AG04450 (cell line): ENCODE data around the gene TRIM39. TPM values are rescaled to one million over a fixed set of nuclear protein-coding genes. Genes with fewer than 3 reads are reported as not detected.

Source experiments
- CTCF ChIA-PET: fragments of 300-600, 350-600 bp; formaldehyde crosslinking; extraction: SDS; loops from one replicate; lab custom pipeline; 2022; ENCODE audit warnings: antibody characterized with exemption, inconsistent platforms; lab: Charles Lee
- POLR2A ChIA-PET: fragments of 350-600 bp; formaldehyde crosslinking; extraction: SDS; loops from one replicate; lab custom pipeline; 2021; ENCODE audit warnings: antibody characterized with exemption, inconsistent platforms; lab: Yijun Ruan, JAX
- DNase-seq: peaks from one replicate; pipeline ENCODE4 v3.0.0-alpha.2; 2011; ENCODE audit warnings: low read depth, low spot score
- H3K27ac ChIP-seq: one replicate; pipeline ENCODE4 v1.5.1; 2012; ENCODE audit warnings: low read depth, low read length, control low read depth
- H3K27me3 ChIP-seq: one replicate; pipeline ENCODE4 v1.6.0; 2012; ENCODE audit warnings: low read length; ENCODE audit not compliant: control insufficient read depth, insufficient read depth
- H3K4me3 ChIP-seq: 2 replicates; pipeline ENCODE4 v1.5.1; 2011; ENCODE audit warnings: mild to moderate bottlenecking, low read depth, low read length, control low read depth
- H3K9me3 ChIP-seq: 2 replicates; pipeline ENCODE4 v1.5.1; 2012; ENCODE audit warnings: low read length; ENCODE audit not compliant: control insufficient read depth, insufficient read depth
- polyA plus RNA-seq: library from polyadenylated mRNA; depleted of rRNA; stranded (reverse); fragments of >200 nt; gene quantifications from 2 replicates; pipeline ENCODE4 v1.2.3, GENCODE V29; 2011; rRNA removed
- small RNA-seq: library from RNA; depleted of rRNA; stranded (forward); fragments of <200 nt; gene quantifications from one replicate; pipeline ENCODE3, GENCODE V24; 2012; ENCODE audit warnings: low read depth; ENCODE audit not compliant: insufficient read length
- TF ChIP-seq, protein P1 (sequence below): IDR thresholded peaks from 2 replicates; pipeline ENCODE4 v1.5.1; 2011; ENCODE audit warnings: low read depth, low read length, control low read depth, inconsistent platforms

TRIM39 gene
- polyA plus RNA-seq, 1 experiment, result 6.7 TPM

DNA sequence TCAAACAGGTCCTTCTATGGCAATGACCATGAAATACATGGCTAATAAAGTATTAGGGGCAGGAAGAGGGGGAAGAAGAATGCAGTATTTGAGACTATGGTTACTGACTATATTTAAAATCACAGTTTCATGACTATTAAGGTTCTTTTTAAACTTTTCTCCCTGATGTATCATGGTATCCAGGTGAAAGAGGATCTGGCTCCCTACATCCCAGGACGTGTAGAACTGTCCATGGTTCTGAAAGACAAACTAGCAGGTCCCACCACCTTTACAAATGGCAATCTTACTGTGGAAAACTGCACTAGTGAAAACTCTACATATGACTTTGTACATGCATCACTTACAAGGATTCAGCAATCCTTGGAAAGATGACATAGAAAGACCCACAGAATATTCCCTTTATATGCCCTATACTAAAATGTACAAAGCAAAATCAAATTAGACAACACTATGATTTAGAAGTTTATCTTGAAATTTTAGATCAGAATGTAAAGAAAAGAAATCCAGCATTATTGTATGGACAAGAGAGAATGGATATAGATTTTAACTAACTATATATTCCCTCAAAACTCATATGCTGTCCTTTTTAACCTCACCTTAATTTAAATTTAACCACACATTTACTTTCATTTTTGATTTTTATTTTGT, 51.7 kb downstream of the TRIM39 start:
- Histone ChIP-seq H3K27ac (no peak overlapping the region), H3K4me3 (no peak overlapping the region), H3K9me3 (no peaks in the 10 kb centered on the region), H3K27me3 (peaks cover 11% of the 10 kb centered on the region)
- TF ChIP-seq, protein P1, sequence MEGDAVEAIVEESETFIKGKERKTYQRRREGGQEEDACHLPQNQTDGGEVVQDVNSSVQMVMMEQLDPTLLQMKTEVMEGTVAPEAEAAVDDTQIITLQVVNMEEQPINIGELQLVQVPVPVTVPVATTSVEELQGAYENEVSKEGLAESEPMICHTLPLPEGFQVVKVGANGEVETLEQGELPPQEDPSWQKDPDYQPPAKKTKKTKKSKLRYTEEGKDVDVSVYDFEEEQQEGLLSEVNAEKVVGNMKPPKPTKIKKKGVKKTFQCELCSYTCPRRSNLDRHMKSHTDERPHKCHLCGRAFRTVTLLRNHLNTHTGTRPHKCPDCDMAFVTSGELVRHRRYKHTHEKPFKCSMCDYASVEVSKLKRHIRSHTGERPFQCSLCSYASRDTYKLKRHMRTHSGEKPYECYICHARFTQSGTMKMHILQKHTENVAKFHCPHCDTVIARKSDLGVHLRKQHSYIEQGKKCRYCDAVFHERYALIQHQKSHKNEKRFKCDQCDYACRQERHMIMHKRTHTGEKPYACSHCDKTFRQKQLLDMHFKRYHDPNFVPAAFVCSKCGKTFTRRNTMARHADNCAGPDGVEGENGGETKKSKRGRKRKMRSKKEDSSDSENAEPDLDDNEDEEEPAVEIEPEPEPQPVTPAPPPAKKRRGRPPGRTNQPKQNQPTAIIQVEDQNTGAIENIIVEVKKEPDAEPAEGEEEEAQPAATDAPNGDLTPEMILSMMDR, result no peak
- POLR2A ChIA-PET, result no interaction called here
- DNase-seq, result no peak
- CTCF ChIA-PET, result no interaction called here

DNA sequence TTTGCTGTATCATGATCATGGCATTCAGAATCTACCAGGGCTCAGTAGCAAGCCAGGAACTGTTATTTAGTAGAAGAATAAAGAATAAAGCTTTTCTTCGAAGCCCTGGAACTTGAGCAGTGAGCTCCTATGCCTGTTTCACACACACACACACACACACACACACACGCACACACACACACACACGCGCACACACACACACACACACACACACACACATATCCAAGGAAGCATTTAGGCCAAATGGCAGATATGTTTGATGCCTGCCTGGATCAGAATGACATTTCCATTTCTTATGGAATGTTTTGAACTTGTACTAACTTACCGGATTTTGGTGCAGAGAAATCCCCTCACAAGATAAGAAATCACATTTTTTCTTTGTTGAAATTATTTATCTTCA, 53.7 kb downstream of the TRIM39 start:
- DNase-seq, result no peak
- ChIA-PET CTCF (interaction anchor here (0.8 to 0.9 kb wide), 2 partner anchors 10 to 31 kb away, joined by 4 read pairs; no protein-coding TSS in a partner anchor), POLR2A (no interaction called here)
- no peak overlapping the region for H3K27ac ChIP-seq
- no peaks in the 10 kb centered on the region for H3K9me3 ChIP-seq
- TF ChIP-seq, protein P1, result no peak
- H3K4me3 ChIP-seq, result no peak overlapping the region
- H3K27me3 ChIP-seq, result peaks cover 8% of the 10 kb centered on the region

DNA sequence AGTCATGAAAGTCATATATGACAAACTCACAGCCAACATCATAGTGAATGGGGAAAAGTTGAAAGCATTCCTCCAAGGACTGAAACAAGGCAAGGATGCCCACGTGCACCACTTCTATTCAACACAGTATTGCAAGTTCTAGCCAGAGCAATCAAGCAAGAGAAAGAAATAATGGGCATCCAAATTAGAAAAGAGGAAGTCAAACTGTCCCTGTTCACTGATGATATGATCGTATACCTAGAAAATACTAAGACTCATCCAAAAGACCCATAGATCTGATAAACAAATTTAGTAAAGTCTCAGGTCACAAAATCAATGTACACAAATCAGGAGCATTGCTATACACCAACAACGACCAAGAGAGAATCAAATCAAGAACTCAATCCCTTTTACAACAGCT, 59.4 kb downstream of the TRIM39 start:
- ChIA-PET POLR2A (no interaction called here), CTCF (no interaction called here)
- Histone ChIP-seq H3K9me3 (no peaks in the 10 kb centered on the region), H3K27ac (no peak overlapping the region), H3K27me3 (peaks cover 14% of the 10 kb centered on the region), H3K4me3 (no peak overlapping the region)
- TF ChIP-seq, protein P1, result no peak
- DNase-seq, result no peak

DNA sequence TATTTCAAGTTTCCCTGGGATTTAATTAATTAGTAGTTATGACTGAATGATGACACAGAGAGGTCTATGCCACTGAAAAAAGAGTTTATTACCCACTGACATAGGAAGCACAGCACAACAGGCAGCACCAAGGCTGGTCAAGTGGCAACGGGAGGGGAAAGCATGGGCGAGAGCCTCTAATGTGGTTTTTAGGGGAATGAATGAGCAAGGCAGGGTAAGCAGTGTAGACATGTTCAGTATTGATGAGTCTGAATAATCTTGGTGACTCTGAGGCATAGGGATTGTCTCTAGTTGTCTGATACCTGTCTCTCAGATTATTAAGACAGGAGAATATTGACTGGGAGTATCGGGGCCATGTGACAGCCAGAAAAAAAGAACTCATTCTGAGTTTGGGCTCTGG, 64.5 kb downstream of the TRIM39 start:
- TF ChIP-seq, protein P1, result no peak
- POLR2A ChIA-PET, result no interaction called here
- no peak for DNase-seq
- CTCF ChIA-PET, result no interaction called here
- H3K4me3 ChIP-seq, result no peak overlapping the region
- no peaks in the 10 kb centered on the region for H3K9me3 ChIP-seq
- no peak overlapping the region for H3K27ac ChIP-seq
- peaks cover 19% of the 10 kb centered on the region for H3K27me3 ChIP-seq

Small RNA genes within 50 kb of the gene (small RNA-seq; reads per million reads assigned to genes)
- not detected for gene HLA-N

Other genes with a start within 250 kb of the TRIM39 start
- not detected in 2 replicates for gene TRIM31, start 213.8 kb upstream of the TRIM39 start, polyA plus RNA-seq
- gene TRIM40, start 190.8 kb upstream of the TRIM39 start, polyA plus RNA-seq, result not detected in 2 replicates
- not detected in 2 replicates for gene TRIM10, start 165.7 kb upstream of the TRIM39 start, polyA plus RNA-seq
- not detected in 2 replicates for gene TRIM15, start 163.4 kb upstream of the TRIM39 start, polyA plus RNA-seq
- 22.7 and 24.4 TPM in 2 replicates for gene TRIM26, start 113.5 kb upstream of the TRIM39 start, polyA plus RNA-seq
- gene RPP21, start 18.2 kb downstream of the TRIM39 start, polyA plus RNA-seq, result 18.9 and 19.7 TPM in 2 replicates
- 127 and 136 TPM in 2 replicates for gene HLA-E, start 162.6 kb downstream of the TRIM39 start, polyA plus RNA-seq
- gene GNL1, start 229.6 kb downstream of the TRIM39 start, polyA plus RNA-seq, result 41.7 and 50.0 TPM in 2 replicates
- 26.8 and 27.3 TPM in 2 replicates for gene PRR3, start 230.4 kb downstream of the TRIM39 start, polyA plus RNA-seq
- gene ABCF1, start 244.5 kb downstream of the TRIM39 start, polyA plus RNA-seq, result 32.3 and 38.7 TPM in 2 replicates